Measurements from ENCODE around the gene CCR1. TPM values are rescaled to one million over a fixed set of nuclear protein-coding genes. Genes with fewer than 3 reads are reported as not detected.

Gene CCR1
- total and polyA plus RNA-seq, 2 of the 13 experiments (the other 11 are each of a cell fraction or from before 2014, with no cell fraction given) = not detected

GRCh38 chr3:46222435-46223161 is 14.5 kb upstream of the CCR1 start (continued):
- TF ChIP-seq ZBTB40 (IDR thresholded peaks at IDR 0.05) = no peak
- no peak for TF ChIP-seq ZBTB40 (CRISPR knock-in tag; IDR thresholded peaks at IDR 0.05)
- TF ChIP-seq ZNF251 (CRISPR knock-in tag; IDR thresholded peaks at IDR 0.05) = no peak
- TF ChIP-seq ZNF350 (CRISPR knock-in tag; IDR thresholded peaks at IDR 0.05; ENCODE audit: borderline replicate concordance, low read depth) = no peak
- TF ChIP-seq ATF7-NPFF (CRISPR knock-in tag; IDR thresholded peaks at IDR 0.05; ENCODE audit: low read depth) = no peak
- TF ChIP-seq, protein P1, sequence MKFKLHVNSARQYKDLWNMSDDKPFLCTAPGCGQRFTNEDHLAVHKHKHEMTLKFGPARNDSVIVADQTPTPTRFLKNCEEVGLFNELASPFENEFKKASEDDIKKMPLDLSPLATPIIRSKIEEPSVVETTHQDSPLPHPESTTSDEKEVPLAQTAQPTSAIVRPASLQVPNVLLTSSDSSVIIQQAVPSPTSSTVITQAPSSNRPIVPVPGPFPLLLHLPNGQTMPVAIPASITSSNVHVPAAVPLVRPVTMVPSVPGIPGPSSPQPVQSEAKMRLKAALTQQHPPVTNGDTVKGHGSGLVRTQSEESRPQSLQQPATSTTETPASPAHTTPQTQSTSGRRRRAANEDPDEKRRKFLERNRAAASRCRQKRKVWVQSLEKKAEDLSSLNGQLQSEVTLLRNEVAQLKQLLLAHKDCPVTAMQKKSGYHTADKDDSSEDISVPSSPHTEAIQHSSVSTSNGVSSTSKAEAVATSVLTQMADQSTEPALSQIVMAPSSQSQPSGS (CRISPR knock-in tag; IDR thresholded peaks at IDR 0.05) = no peak
- no peak for TF ChIP-seq NCOA1 (CRISPR knock-in tag; IDR thresholded peaks at IDR 0.05)
- no peak for TF ChIP-seq NFIB (CRISPR knock-in tag; IDR thresholded peaks at IDR 0.05; ENCODE audit: borderline replicate concordance)
- TF ChIP-seq NR2F6 (IDR thresholded peaks at IDR 0.05) = no peak
- no peak for TF ChIP-seq NR2F6 (CRISPR knock-in tag; IDR thresholded peaks at IDR 0.05)
- TF ChIP-seq ZNF800 (CRISPR knock-in tag; IDR thresholded peaks at IDR 0.05) = no peak
- TF ChIP-seq, protein P2, sequence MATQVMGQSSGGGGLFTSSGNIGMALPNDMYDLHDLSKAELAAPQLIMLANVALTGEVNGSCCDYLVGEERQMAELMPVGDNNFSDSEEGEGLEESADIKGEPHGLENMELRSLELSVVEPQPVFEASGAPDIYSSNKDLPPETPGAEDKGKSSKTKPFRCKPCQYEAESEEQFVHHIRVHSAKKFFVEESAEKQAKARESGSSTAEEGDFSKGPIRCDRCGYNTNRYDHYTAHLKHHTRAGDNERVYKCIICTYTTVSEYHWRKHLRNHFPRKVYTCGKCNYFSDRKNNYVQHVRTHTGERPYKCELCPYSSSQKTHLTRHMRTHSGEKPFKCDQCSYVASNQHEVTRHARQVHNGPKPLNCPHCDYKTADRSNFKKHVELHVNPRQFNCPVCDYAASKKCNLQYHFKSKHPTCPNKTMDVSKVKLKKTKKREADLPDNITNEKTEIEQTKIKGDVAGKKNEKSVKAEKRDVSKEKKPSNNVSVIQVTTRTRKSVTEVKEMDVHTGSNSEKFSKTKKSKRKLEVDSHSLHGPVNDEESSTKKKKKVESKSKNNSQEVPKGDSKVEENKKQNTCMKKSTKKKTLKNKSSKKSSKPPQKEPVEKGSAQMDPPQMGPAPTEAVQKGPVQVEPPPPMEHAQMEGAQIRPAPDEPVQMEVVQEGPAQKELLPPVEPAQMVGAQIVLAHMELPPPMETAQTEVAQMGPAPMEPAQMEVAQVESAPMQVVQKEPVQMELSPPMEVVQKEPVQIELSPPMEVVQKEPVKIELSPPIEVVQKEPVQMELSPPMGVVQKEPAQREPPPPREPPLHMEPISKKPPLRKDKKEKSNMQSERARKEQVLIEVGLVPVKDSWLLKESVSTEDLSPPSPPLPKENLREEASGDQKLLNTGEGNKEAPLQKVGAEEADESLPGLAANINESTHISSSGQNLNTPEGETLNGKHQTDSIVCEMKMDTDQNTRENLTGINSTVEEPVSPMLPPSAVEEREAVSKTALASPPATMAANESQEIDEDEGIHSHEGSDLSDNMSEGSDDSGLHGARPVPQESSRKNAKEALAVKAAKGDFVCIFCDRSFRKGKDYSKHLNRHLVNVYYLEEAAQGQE (IDR thresholded peaks at IDR 0.05; ENCODE audit: borderline replicate concordance in 1 of 2, low read depth in 1 of 2, low read length in 2 of 2) = no peak
